Smooth muscle cell (in vitro differentiated cells): ENCODE data around the gene ACAP2. TPM values are rescaled to one million over a fixed set of nuclear protein-coding genes. Genes with fewer than 3 reads are reported as not detected.

Experiments
- DNase-seq: peaks from one replicate; lab custom pipeline; 2025; ENCODE audit not compliant: unreplicated experiment; lab: John Stamatoyannopoulos, UW
- H2AFZ ChIP-seq: fragments of 200-600 bp; sonication (generic); 2 replicates; pipeline ENCODE4 v1.6.0; 2016; ENCODE audit warnings: antibody characterized with exemption, low read depth, mild to moderate bottlenecking
- H3F3A ChIP-seq: fragments of 200-600 bp; sonication (generic); 2 replicates; pipeline ENCODE4 v1.6.0; 2017; ENCODE audit warnings: antibody characterized with exemption, low read depth
- H3K27ac ChIP-seq: fragments of 200-600 bp; sonication (generic); 2 replicates; pipeline ENCODE4 v1.5.1; 2016; ENCODE audit warnings: low read depth, mild to moderate bottlenecking
- H3K27me3 ChIP-seq: fragments of 200-600 bp; sonication (generic); 2 replicates; pipeline ENCODE4 v1.6.1; 2016; ENCODE audit warnings: low read depth, mild to moderate bottlenecking
- H3K36me3 ChIP-seq: fragments of 200-600 bp; sonication (generic); 2 replicates; pipeline ENCODE4 v1.5.1; 2016; ENCODE audit warnings: low read depth
- H3K4me1 ChIP-seq: fragments of 200-600 bp; sonication (generic); 2 replicates; pipeline ENCODE4 v1.5.1; 2016; ENCODE audit warnings: low read depth
- H3K4me2 ChIP-seq: fragments of 200-600 bp; sonication (generic); 2 replicates; pipeline ENCODE4 v1.6.0; 2016; ENCODE audit warnings: mild to moderate bottlenecking
- H3K4me3 ChIP-seq: fragments of 200-600 bp; sonication (generic); 2 replicates; pipeline ENCODE4 v1.5.1; 2016; ENCODE audit warnings: mild to moderate bottlenecking
- H3K79me2 ChIP-seq: fragments of 200-600 bp; sonication (generic); 2 replicates; pipeline ENCODE4 v1.6.0; 2016; ENCODE audit warnings: low read depth, mild to moderate bottlenecking
- H3K9ac ChIP-seq: fragments of 200-600 bp; sonication (generic); 2 replicates; pipeline ENCODE4 v1.6.0; 2016; ENCODE audit warnings: low read depth
- H3K9me3 ChIP-seq: fragments of 200-600 bp; sonication (generic); replicated peaks from 2 replicates; pipeline ENCODE4 v1.5.1; 2016; ENCODE audit warnings: low read depth
- H4K20me1 ChIP-seq: fragments of 200-600 bp; sonication (generic); 2 replicates; pipeline ENCODE4 v1.6.0; 2016; ENCODE audit warnings: low read depth
- CTCF ChIP-seq: fragments of 200-600 bp; sonication (generic); IDR thresholded peaks from 2 replicates; pipeline ENCODE4 v1.5.1; 2017; ENCODE audit warnings: borderline replicate concordance, mild to moderate bottlenecking, antibody characterized with exemption; ENCODE audit not compliant: insufficient read depth, poor library complexity, severe bottlenecking
- WGBS: methylation state at CpG from one replicate; pipeline ENCODE4 v1.1.7; 2016; ENCODE audit warnings: low lambda C conversion rate; 5-methylcytosine and 5-hydroxymethylcytosine counted together
- polyA plus RNA-seq: library from polyadenylated mRNA; unstranded; fragments of >200 nt; fragmentation: Nextera tagmentation; extraction: Ambion mirVana; gene quantifications from 2 replicates; pipeline ENCODE4 v1.2.1, GENCODE V29; 2016
- total RNA-seq: library from RNA; depleted of rRNA; stranded (reverse); fragments of >200 nt; gene quantifications from 2 replicates; pipeline ENCODE4 v1.2.3, GENCODE V29; 2014

Gene ACAP2
- total and polyA plus RNA-seq, 2 experiments from 2014 or later = 19.8 to 41.8 TPM

DNA sequence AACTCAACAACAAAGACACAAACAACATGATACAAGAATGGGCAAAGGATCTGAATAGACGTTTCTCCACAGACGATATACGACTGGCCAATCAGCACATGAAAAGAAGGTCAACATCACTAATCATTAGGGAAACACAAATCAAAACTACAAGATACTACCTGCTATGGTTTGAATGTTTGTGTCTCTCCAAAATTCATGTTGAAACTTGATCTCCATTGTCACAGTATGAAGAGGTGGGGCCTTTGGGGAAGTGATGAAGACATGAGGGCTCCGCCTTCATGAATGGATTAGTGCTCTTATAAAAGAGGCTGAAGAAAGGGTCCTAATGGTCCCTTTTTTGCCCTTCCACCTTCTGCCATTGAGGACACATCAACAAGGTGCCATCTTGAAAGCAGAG lies 32.3 kb downstream of the ACAP2 start:
- Histone ChIP-seq H3K36me3 (no peaks in the 10 kb centered on the region), H3K27me3 (no peaks in the 10 kb centered on the region), H2AFZ (no peak overlapping the region), H3K9me3 (no peaks in the 10 kb centered on the region), H3F3A (no peaks in the 10 kb centered on the region), H3K4me2 (no peak overlapping the region), H4K20me1 (peaks cover 94% of the 10 kb centered on the region), H3K79me2 (peaks cover 97% of the 10 kb centered on the region), H3K9ac (no peak overlapping the region), H3K27ac (no peak overlapping the region), H3K4me3 (no peak overlapping the region), H3K4me1 (no peaks in the 10 kb centered on the region)
- no peak for DNase-seq
- WGBS = 95% methylated on average over 4 of the region's 4 CpGs
- no peak for TF ChIP-seq CTCF

GRCh38 chr3:195407531-195408409 lies 35.0 kb downstream of the ACAP2 start:
- WGBS = 89% methylated on average over 12 of the region's 12 CpGs
- no peak overlapping the region for H2AFZ ChIP-seq

GRCh38 chr3:195405651-195406050 lies 37.2 kb downstream of the ACAP2 start:
- Histone ChIP-seq H4K20me1 (peaks cover 93% of the 10 kb centered on the region), H3K36me3 (no peaks in the 10 kb centered on the region), H3K27me3 (no peaks in the 10 kb centered on the region), H3K4me1 (peaks cover 5% of the 10 kb centered on the region), H3K9ac (no peak overlapping the region), H3K9me3 (no peaks in the 10 kb centered on the region), H3F3A (peaks cover 2% of the 10 kb centered on the region), H3K4me3 (no peak overlapping the region), H3K27ac (no peak overlapping the region), H2AFZ (no peak overlapping the region), H3K79me2 (peaks cover 90% of the 10 kb centered on the region), H3K4me2 (no peak overlapping the region)
- TF ChIP-seq CTCF = no peak
- WGBS = 90% methylated on average over 2 of the region's 2 CpGs
- no peak for DNase-seq

More at GRCh38 chr3:195407531-195408409, 35.0 kb downstream of the ACAP2 start:
- H3K9me3 ChIP-seq = no peaks in the 10 kb centered on the region
- peaks cover 92% of the 10 kb centered on the region for H4K20me1 ChIP-seq
- DNase-seq = no peak
- H3K36me3 ChIP-seq = no peaks in the 10 kb centered on the region
- no peaks in the 10 kb centered on the region for H3K4me1 ChIP-seq
- peaks cover 95% of the 10 kb centered on the region for H3K79me2 ChIP-seq
- no peaks in the 10 kb centered on the region for H3K27me3 ChIP-seq
- H3K4me2 ChIP-seq = no peak overlapping the region
- H3F3A ChIP-seq = peaks cover 2% of the 10 kb centered on the region
- no peak overlapping the region for H3K27ac ChIP-seq
- no peak overlapping the region for H3K9ac ChIP-seq
- no peak for TF ChIP-seq CTCF
- H3K4me3 ChIP-seq = no peak overlapping the region
